PC-9 (cell line): ENCODE results near the gene RALGPS1. TPM values are rescaled to one million over a fixed set of nuclear protein-coding genes. Genes with fewer than 3 reads are reported as not detected.
A peak's percentile ranks its signal among the peaks of the same experiment; 100 is the strongest.

Source experiments
- BruUV-seq: library from RNA; stranded (reverse); fragments of 400-500 nt; replicated peaks from 2 replicates; lab custom pipeline; 2021; lab: Mats Ljungman, UMichigan
- CTCF ChIA-PET: fragments of 300-600 bp; sonication (Branson Sonifier 250); formaldehyde crosslinking; loops from one replicate; lab custom pipeline; 2022; ENCODE audit warnings: antibody characterized with exemption; lab: Charles Lee
- POLR2A ChIA-PET: fragments of 300-600 bp; sonication (Branson Sonifier 250); formaldehyde crosslinking; loops from one replicate; lab custom pipeline; 2022; ENCODE audit warnings: antibody characterized with exemption; ENCODE audit not compliant: unreplicated experiment; lab: Charles Lee
- DNase-seq, 2 experiments: peaks; one replicate each; pipeline versions ENCODE4 v3.0.0 to v3.0.0-alpha.2; 2015 to 2022; ENCODE audit warnings: mixed read lengths in 1 of 2
- H2AFZ ChIP-seq: fragments of 200-600 bp; sonication (generic); 2 replicates; pipeline ENCODE4 v1.8.1; 2017; ENCODE audit warnings: antibody characterized with exemption
- H3F3A ChIP-seq: fragments of 200-600 bp; sonication (generic); 2 replicates; pipeline ENCODE4 v1.8.1; 2017; ENCODE audit warnings: antibody characterized with exemption, mild to moderate bottlenecking, low read depth; ENCODE audit not compliant: insufficient read depth
- H3K27ac ChIP-seq: fragments of 200-600 bp; sonication (generic); 2 replicates; pipeline ENCODE4 v1.6.1; 2016; ENCODE audit warnings: mixed run types
- H3K27me3 ChIP-seq: fragments of 200-600 bp; sonication (generic); 2 replicates; pipeline ENCODE4 v1.6.1; 2016; ENCODE audit warnings: low read depth, mixed run types; ENCODE audit not compliant: insufficient read depth
- H3K36me3 ChIP-seq: fragments of 200-600 bp; sonication (generic); 2 replicates; pipeline ENCODE4 v1.6.1; 2016; ENCODE audit warnings: low read depth, mixed run types
- H3K4me1 ChIP-seq: fragments of 200-600 bp; sonication (generic); replicated peaks from 2 replicates; pipeline ENCODE4 v1.6.1; 2016; ENCODE audit warnings: mixed run types; ENCODE audit not compliant: insufficient read depth
- H3K4me2 ChIP-seq: fragments of 200-600 bp; sonication (generic); 2 replicates; pipeline ENCODE4 v1.6.1; 2017; ENCODE audit warnings: mixed run types
- H3K4me3 ChIP-seq: fragments of 200-600 bp; sonication (generic); 2 replicates; pipeline ENCODE4 v1.6.1; 2016; ENCODE audit warnings: mixed run types
- H3K79me2 ChIP-seq: fragments of 200-600 bp; sonication (generic); 2 replicates; pipeline ENCODE4 v1.6.1; 2017; ENCODE audit warnings: low read depth, mixed run types
- H3K9me2 ChIP-seq: fragments of 200-600 bp; sonication (generic); 2 replicates; pipeline ENCODE4 v1.8.1; 2017; ENCODE audit warnings: mild to moderate bottlenecking; ENCODE audit not compliant: insufficient read depth
- H3K9me3 ChIP-seq: fragments of 200-600 bp; sonication (generic); 2 replicates; pipeline ENCODE4 v1.8.1; 2016; ENCODE audit warnings: low read depth; ENCODE audit not compliant: insufficient read depth
- H4K20me1 ChIP-seq: fragments of 200-600 bp; sonication (generic); 2 replicates; pipeline ENCODE4 v1.8.1; 2017; ENCODE audit not compliant: insufficient read depth
- CTCF ChIP-seq: fragments of 200-600 bp; sonication (generic); conservative IDR thresholded peaks from 2 replicates; pipeline ENCODE4 v1.6.1; 2017; ENCODE audit warnings: mixed run types, antibody characterized with exemption, mild to moderate bottlenecking, moderate library complexity
- EZH2 ChIP-seq: fragments of 200-600 bp; sonication (generic); IDR thresholded peaks from 2 replicates; pipeline ENCODE4 v1.8.0; 2017; ENCODE audit warnings: antibody characterized with exemption, low read depth
- intact Hi-C: fragments of 100-400 bp; cut with micrococcal nuclease; formaldehyde crosslinking; loops from one replicate; pipeline ENCODE4 v1.10.0; 2022; ENCODE audit not compliant: unreplicated experiment
- total RNA-seq: library from RNA; stranded (reverse); gene quantifications from 2 replicates; pipeline ENCODE4 v1.2.3, GENCODE V29; 2021

Gene RALGPS1
- total RNA-seq, 1 experiment from 2014 or later: 23.3 TPM

- no peak overlapping the region for H3K4me3 ChIP-seq
- no peak overlapping the region for H2AFZ ChIP-seq
- peak overlapping the region; percentile 86 for H3K27ac ChIP-seq
- CTCF ChIA-PET: interaction anchor here (0.6 to 2.0 kb wide), 6 partner anchors 17 to 109 kb away, joined by 3 to 11 read pairs (median 4); no protein-coding TSS in a partner anchor
- intact Hi-C loops: loop anchor here (1.0 to 2.0 kb wide), 3 partner anchors 64 to 149 kb away; no protein-coding TSS in a partner anchor
- no peaks in the 10 kb centered on the region for H3K79me2 ChIP-seq
- no peak for TF ChIP-seq EZH2
- no peak for TF ChIP-seq CTCF
- H3K4me1 ChIP-seq: peaks cover 35% of the 10 kb centered on the region
- peak overlapping the region; percentile 75 for H3K4me2 ChIP-seq
- H3K9me3 ChIP-seq: no peaks in the 10 kb centered on the region
- no peak for DNase-seq
- H3K27me3 ChIP-seq: no peaks in the 10 kb centered on the region
- BruUV-seq: no TSS peak
- no peaks in the 10 kb centered on the region for H3K36me3 ChIP-seq
- peaks cover 13% of the 10 kb centered on the region for H3F3A ChIP-seq
- POLR2A ChIA-PET: interaction anchor here (0.9 kb wide), 1 partner anchor 113 kb away, joined by 6 read pairs; no protein-coding TSS in a partner anchor
- H4K20me1 ChIP-seq: no peaks in the 10 kb centered on the region
- no peaks in the 10 kb centered on the region for H3K9me2 ChIP-seq
Observed at GRCh38 chr9:127049581-127049980, 135.0 kb downstream of the RALGPS1 start.

- H3K9me2 ChIP-seq: no peaks in the 10 kb centered on the region
- H2AFZ ChIP-seq: no peak overlapping the region
- no peaks in the 10 kb centered on the region for H3K36me3 ChIP-seq
- DNase-seq: no peak
- H3K27me3 ChIP-seq: no peaks in the 10 kb centered on the region
- no TSS peak for BruUV-seq
- H3K4me1 ChIP-seq: peaks cover 35% of the 10 kb centered on the region
- no peaks in the 10 kb centered on the region for H4K20me1 ChIP-seq
- H3K27ac ChIP-seq: no peak overlapping the region; the same call in 1 of the 2 replicates
- no peak overlapping the region for H3K4me2 ChIP-seq
- CTCF ChIA-PET: no interaction called here
- intact Hi-C loops: no loop called here
- peaks cover 13% of the 10 kb centered on the region for H3F3A ChIP-seq
- no peaks in the 10 kb centered on the region for H3K9me3 ChIP-seq
- no peaks in the 10 kb centered on the region for H3K79me2 ChIP-seq
- POLR2A ChIA-PET: no interaction called here
- TF ChIP-seq CTCF: no peak
- no peak for TF ChIP-seq EZH2
- no peak overlapping the region for H3K4me3 ChIP-seq
Observed at GRCh38 chr9:127050152-127050551, 135.6 kb downstream of the RALGPS1 start.

GRCh38 chr9:127050591-127051001 lies 136.0 kb downstream of the RALGPS1 start:
- H3K4me1 ChIP-seq: peaks cover 37% of the 10 kb centered on the region
- no peak overlapping the region for H3K4me3 ChIP-seq
- no peaks in the 10 kb centered on the region for H3K27me3 ChIP-seq
- H2AFZ ChIP-seq: no peak overlapping the region
- no peak overlapping the region for H3K4me2 ChIP-seq
- no peaks in the 10 kb centered on the region for H3K9me3 ChIP-seq
- intact Hi-C loops: no loop called here
- ChIA-PET POLR2A (no interaction called here), CTCF (no interaction called here)
- H3K9me2 ChIP-seq: no peaks in the 10 kb centered on the region
- H3K36me3 ChIP-seq: no peaks in the 10 kb centered on the region
- no peak overlapping the region for H3K27ac ChIP-seq
- no peaks in the 10 kb centered on the region for H4K20me1 ChIP-seq
- no TSS peak for BruUV-seq
- no peaks in the 10 kb centered on the region for H3K79me2 ChIP-seq
- peaks cover 13% of the 10 kb centered on the region for H3F3A ChIP-seq
- no peak for DNase-seq
- TF ChIP-seq CTCF: no peak
- TF ChIP-seq EZH2: no peak
